SH-SY5Y (cell line): ENCODE data around the gene TOMM70.

Experiments used
- GATA2 ChIP-seq: IDR thresholded peaks from 2 replicates; pipeline ENCODE4 v1.6.1; 2011; ENCODE audit warnings: mild to moderate bottlenecking, low read depth, low read length
- GATA3 ChIP-seq: IDR thresholded peaks from 2 replicates; pipeline ENCODE4 v1.6.1; 2011; ENCODE audit warnings: low read depth, mild to moderate bottlenecking, low read length, moderate library complexity

The TOMM70 gene

GRCh38 chr3:100400780-100401673 lies at the start of gene TOMM70, which contains the start of gene LNP1:
TOMM70 (minus strand) TSS chr3:100401089; CDS start chr3:100400949, 140 bp downstream.
LNP1 (plus strand) TSS chr3:100401539; CDS start chr3:100429730, 28,191 bp downstream.
- no peak for TF ChIP-seq GATA3
- no peak for TF ChIP-seq GATA2

- TF ChIP-seq GATA3 (no peak), GATA2 (no peak)
Observed at GRCh38 chr3:100449214-100449613, 48.3 kb upstream of the TOMM70 start.

- no peak for TF ChIP-seq GATA2
Observed at GRCh38 chr3:100448079-100448478, 47.2 kb upstream of the TOMM70 start.

GRCh38 chr3:100443690-100444089 lies 42.8 kb upstream of the TOMM70 start:
- TF ChIP-seq GATA3 (no peak), GATA2 (no peak)

GRCh38 chr3:100440895-100441294 lies 40.0 kb upstream of the TOMM70 start:
- TF ChIP-seq GATA2, result no peak
- no peak for TF ChIP-seq GATA3

- TF ChIP-seq GATA3 (no peak), GATA2 (no peak)
Observed at GRCh38 chr3:100438623-100438974, 37.7 kb upstream of the TOMM70 start.

- TF ChIP-seq GATA3 (no peak), GATA2 (no peak)
Observed at GRCh38 chr3:100437721-100438622, 37.1 kb upstream of the TOMM70 start.

- TF ChIP-seq GATA2 (no peak), GATA3 (no peak)
Observed at GRCh38 chr3:100436951-100437350, 36.1 kb upstream of the TOMM70 start.

GRCh38 chr3:100429187-100429716 lies 28.4 kb upstream of the TOMM70 start:
- no peak for TF ChIP-seq GATA3
- no peak for TF ChIP-seq GATA2

GRCh38 chr3:100427699-100428098 lies 26.8 kb upstream of the TOMM70 start:
- TF ChIP-seq GATA2 (no peak), GATA3 (no peak)

GRCh38 chr3:100426067-100426682 lies 25.3 kb upstream of the TOMM70 start:
- TF ChIP-seq GATA2 (no peak), GATA3 (no peak)

GRCh38 chr3:100425316-100425715 lies 24.4 kb upstream of the TOMM70 start:
- TF ChIP-seq GATA2 (no peak), GATA3 (no peak)

- TF ChIP-seq GATA3, result no peak
- TF ChIP-seq GATA2, result no peak
Observed at GRCh38 chr3:100424261-100424660, 23.4 kb upstream of the TOMM70 start.

- TF ChIP-seq GATA3, result no peak
- no peak for TF ChIP-seq GATA2
Observed at GRCh38 chr3:100423611-100424010, 22.7 kb upstream of the TOMM70 start.
